Trophoblast cell (in vitro differentiated cells and primary cell): ENCODE results near the gene MYO7B. TPM values are rescaled to one million over a fixed set of nuclear protein-coding genes. Genes with fewer than 3 reads are reported as not detected.

Experiments used
- DNase-seq, 2 donors: peaks; one replicate each; pipeline ENCODE4 v3.0.0-alpha.2; 2016
- H2AFZ ChIP-seq: 2 replicates; pipeline ENCODE4 v1.6.1; 2013; ENCODE audit warnings: low read length, moderate library complexity, mild to moderate bottlenecking; ENCODE audit not compliant: insufficient read depth, poor library complexity
- H2AK5ac ChIP-seq: 2 replicates; pipeline ENCODE4 v1.6.1; 2013; ENCODE audit warnings: mild to moderate bottlenecking, low read length
- H2BK120ac ChIP-seq: 2 replicates; pipeline ENCODE4 v1.6.1; 2013; ENCODE audit warnings: low read length, mild to moderate bottlenecking, moderate library complexity; ENCODE audit not compliant: insufficient read depth, poor library complexity
- H2BK12ac ChIP-seq: 2 replicates; pipeline ENCODE4 v1.6.1; 2013; ENCODE audit warnings: mild to moderate bottlenecking, low read length, moderate library complexity
- H2BK5ac ChIP-seq: 2 replicates; pipeline ENCODE4 v1.6.1; 2013; ENCODE audit warnings: low read length, low read depth, moderate library complexity, mild to moderate bottlenecking; ENCODE audit not compliant: poor library complexity
- H3K14ac ChIP-seq: 2 replicates; pipeline ENCODE4 v1.6.1; 2013; ENCODE audit warnings: mild to moderate bottlenecking, low read length
- H3K18ac ChIP-seq: 2 replicates; pipeline ENCODE4 v1.6.1; 2013; ENCODE audit warnings: mild to moderate bottlenecking, low read length
- H3K23ac ChIP-seq: 2 replicates; pipeline ENCODE4 v1.6.1; 2013; ENCODE audit warnings: low read length
- H3K27ac ChIP-seq: 2 replicates; pipeline ENCODE4 v1.5.1; 2013; ENCODE audit warnings: low read depth, mild to moderate bottlenecking, inconsistent platforms, low read length, moderate library complexity
- H3K27me3 ChIP-seq: 2 replicates; pipeline ENCODE4 v1.6.1; 2013; ENCODE audit warnings: inconsistent platforms, mild to moderate bottlenecking, low read length, moderate library complexity; ENCODE audit not compliant: insufficient read depth
- H3K36me3 ChIP-seq, 2 experiments: 1 replicate in 1 of 2; 2 replicates in 1 of 2; pipeline ENCODE4 v1.6.1; 2013; ENCODE audit warnings: low read length in 2 of 2, mild to moderate bottlenecking in 2 of 2, moderate library complexity in 1 of 2; ENCODE audit not compliant: insufficient read depth in 2 of 2, control insufficient read depth in 1 of 2
- H3K4ac ChIP-seq: 2 replicates; pipeline ENCODE4 v1.6.1; 2013; ENCODE audit warnings: low read depth, mild to moderate bottlenecking, low read length, moderate library complexity
- H3K4me1 ChIP-seq, 2 experiments: 1 replicate in 1 of 2; 2 replicates in 1 of 2; pipeline ENCODE4 v1.6.1; 2013; ENCODE audit warnings: low read length in 2 of 2, mild to moderate bottlenecking in 2 of 2, moderate library complexity in 1 of 2; ENCODE audit not compliant: insufficient read depth in 2 of 2, control insufficient read depth in 1 of 2
- H3K4me2 ChIP-seq: 2 replicates; pipeline ENCODE4 v1.6.1; 2013; ENCODE audit warnings: inconsistent platforms, mild to moderate bottlenecking, low read length, moderate library complexity
- H3K4me3 ChIP-seq: 2 replicates; pipeline ENCODE4 v1.5.1; 2013; ENCODE audit warnings: mild to moderate bottlenecking, low read depth, low read length, inconsistent platforms
- H3K79me1 ChIP-seq: one replicate; pipeline ENCODE4 v1.6.1; 2013; ENCODE audit warnings: low read length
- H3K79me2 ChIP-seq: 2 replicates; pipeline ENCODE4 v1.6.1; 2013; ENCODE audit warnings: low read length, mild to moderate bottlenecking; ENCODE audit not compliant: control insufficient read depth, insufficient read depth, poor library complexity
- H3K9ac ChIP-seq: 2 replicates; pipeline ENCODE4 v1.6.1; 2013; ENCODE audit warnings: mild to moderate bottlenecking, low read length
- H3K9me3 ChIP-seq: 2 replicates; pipeline ENCODE4 v1.6.1; 2013; ENCODE audit warnings: low read depth, mild to moderate bottlenecking, control low read depth, inconsistent platforms, low read length; ENCODE audit not compliant: insufficient read depth
- H4K12ac ChIP-seq: 2 replicates; pipeline ENCODE4 v1.6.1; 2013; ENCODE audit warnings: low read depth, mild to moderate bottlenecking, low read length, moderate library complexity
- H4K8ac ChIP-seq: 2 replicates; pipeline ENCODE4 v1.6.1; 2013; ENCODE audit warnings: low read depth, mild to moderate bottlenecking, low read length, moderate library complexity
- H4K91ac ChIP-seq: one replicate; pipeline ENCODE4 v1.6.1; 2013; ENCODE audit warnings: low read depth, mild to moderate bottlenecking, low read length, moderate library complexity
- WGBS: extraction: QIAGEN DNeasy Blood & Tissue Kit; methylation state at CpG from one replicate; pipeline ENCODE4 v1.1.7; 2013; ENCODE audit warnings: missing lambda C conversion rate; ENCODE audit not compliant: insufficient read length, insufficient coverage; ENCODE audit errors: extremely low coverage; 5-methylcytosine and 5-hydroxymethylcytosine counted together
- polyA plus RNA-seq: library from polyadenylated mRNA; stranded (reverse); fragments of 200-250 nt; gene quantifications from 2 replicates; pipeline ENCODE4 v1.2.3, GENCODE V29; 2013

MYO7B gene
- polyA plus RNA-seq, result 0.21 and 0.35 TPM in 2 replicates

DNA sequence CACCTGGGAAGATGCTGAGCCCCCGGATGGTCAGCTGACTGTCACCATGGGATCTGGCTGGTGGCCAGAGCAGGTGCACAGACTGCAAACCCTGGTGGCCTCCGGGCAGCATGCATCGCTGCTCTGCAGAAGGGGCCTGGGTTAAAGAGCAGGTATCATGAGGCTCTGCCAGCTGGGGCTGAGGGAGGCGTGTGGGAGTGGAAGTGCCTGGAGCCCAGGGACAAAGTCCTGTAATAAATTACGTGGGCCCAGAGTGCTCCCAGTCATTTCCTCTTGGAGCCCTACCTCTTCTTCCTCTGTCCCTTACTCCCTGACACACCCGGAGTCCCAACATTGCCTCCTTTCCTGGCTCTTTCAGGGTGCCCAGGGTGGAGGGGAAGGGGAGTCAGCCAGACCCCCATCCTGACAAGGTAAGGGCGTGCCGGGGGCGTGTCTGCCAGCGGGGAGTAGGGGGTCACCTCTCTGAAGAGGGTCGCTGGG, at the start of gene MYO7B:
MYO7B (plus strand) TSS at position 262 of the 480 bp plus-strand sequence. CDS start 24,040 bp downstream, outside the sequence.
- Histone ChIP-seq H3K23ac (no peak within 1 kb of the TSS), H4K91ac (no peak within 1 kb of the TSS), H2BK12ac (no peak within 1 kb of the TSS), H2AFZ (no peak within 1 kb of the TSS), H3K9ac (no peak within 1 kb of the TSS), H3K4ac (no peak within 1 kb of the TSS), H3K14ac (no peak within 1 kb of the TSS), H3K36me3 (no peaks in the 10 kb centered on the region), H3K9me3 (peaks cover 2% of the 10 kb centered on the region), H3K27ac (no peak within 1 kb of the TSS), H3K79me2 (no peaks in the 10 kb centered on the region), H3K4me1 (peaks cover 0 to 2% of the 10 kb centered on the region in 2 experiments), H3K18ac (no peak within 1 kb of the TSS), H4K12ac (no peak within 1 kb of the TSS), H3K4me2 (no peak within 1 kb of the TSS), H2BK120ac (no peak within 1 kb of the TSS), H2BK5ac (no peak within 1 kb of the TSS), H3K27me3 (peaks cover 3% of the 10 kb centered on the region), H2AK5ac (no peak within 1 kb of the TSS), H3K79me1 (no peaks in the 10 kb centered on the region), H3K4me3 (no peak within 1 kb of the TSS), H4K8ac (no peak within 1 kb of the TSS)
- WGBS, result no CpG with 5 or more reads among the region's 11 CpGs
- DNase-seq, result no peak

- Histone ChIP-seq H3K9me3 (no peaks in the 10 kb centered on the region), H3K4me1 (no peaks in the 10 kb centered on the region), H4K8ac (no peak overlapping the region), H3K9ac (no peak overlapping the region), H3K4me2 (no peak overlapping the region), H2BK5ac (no peak overlapping the region), H3K4ac (no peak overlapping the region), H3K79me1 (no peaks in the 10 kb centered on the region), H2BK120ac (no peak overlapping the region), H3K14ac (no peak overlapping the region), H2BK12ac (no peak overlapping the region), H3K36me3 (peaks cover 30 to 59% of the 10 kb centered on the region in 2 experiments), H2AK5ac (no peak overlapping the region), H3K23ac (no peak overlapping the region), H3K27ac (no peak overlapping the region), H3K18ac (no peak overlapping the region), H3K27me3 (no peaks in the 10 kb centered on the region), H2AFZ (no peak overlapping the region), H3K79me2 (no peaks in the 10 kb centered on the region), H3K4me3 (no peak overlapping the region), H4K12ac (no peak overlapping the region), H4K91ac (no peak overlapping the region)
- DNase-seq, result no peak
- no CpG with 5 or more reads among the region's 5 CpGs for WGBS
These were observed 49.8 kb upstream of the MYO7B start for GRCh38 chr2:127485694-127486071.

DNA sequence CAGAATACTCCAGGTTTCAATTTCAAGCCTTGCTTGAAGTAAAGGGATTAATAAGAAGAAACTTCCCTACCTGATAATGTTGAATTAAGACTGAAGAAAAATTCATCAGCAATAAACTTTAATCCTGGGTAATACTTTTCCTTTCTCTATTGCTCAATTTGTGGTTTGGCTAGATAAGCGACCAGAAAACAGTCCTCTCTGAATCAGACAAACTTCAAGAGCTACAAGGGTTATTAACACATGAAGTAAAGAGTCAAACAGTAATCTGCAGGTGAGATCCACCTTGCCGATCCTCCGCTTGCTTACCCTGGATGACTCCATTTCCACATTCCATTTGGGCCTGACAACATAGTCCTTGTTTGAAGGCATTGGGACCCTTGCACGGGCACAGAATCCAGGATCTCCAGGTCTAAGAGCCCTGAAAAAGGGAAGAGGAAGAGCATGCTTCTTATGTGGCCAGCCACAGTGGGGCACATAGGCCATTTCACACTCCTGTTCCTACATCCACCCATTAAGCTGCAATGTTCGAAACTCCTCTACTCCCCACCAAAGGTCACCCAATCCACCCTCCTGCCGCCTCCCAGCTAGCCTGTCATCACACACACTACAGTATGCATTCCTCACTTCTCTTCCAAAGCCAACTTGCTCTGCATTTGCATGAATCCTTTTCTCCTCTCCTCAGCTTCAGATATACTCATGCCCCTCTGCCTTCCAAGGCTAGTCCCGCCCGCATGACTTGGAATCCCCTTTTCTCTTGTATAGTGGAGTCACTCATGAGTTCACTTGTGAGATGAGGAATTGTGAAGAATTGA, 49.0 kb upstream of the MYO7B start:
- Histone ChIP-seq H2AFZ (no peak overlapping the region), H4K12ac (no peak overlapping the region), H4K91ac (no peak overlapping the region), H3K79me2 (no peaks in the 10 kb centered on the region), H2BK5ac (no peak overlapping the region), H4K8ac (no peak overlapping the region), H3K4me1 (no peaks in the 10 kb centered on the region), H2AK5ac (no peak overlapping the region), H3K4me2 (no peak overlapping the region), H3K36me3 (peaks cover 32 to 57% of the 10 kb centered on the region in 2 experiments), H2BK12ac (no peak overlapping the region), H3K79me1 (no peaks in the 10 kb centered on the region), H3K14ac (no peak overlapping the region), H3K4ac (no peak overlapping the region), H3K23ac (no peak overlapping the region), H3K27ac (no peak overlapping the region), H3K9ac (no peak overlapping the region), H3K4me3 (no peak overlapping the region), H3K27me3 (no peaks in the 10 kb centered on the region), H3K18ac (no peak overlapping the region), H2BK120ac (no peak overlapping the region), H3K9me3 (no peaks in the 10 kb centered on the region)
- no peak for DNase-seq
- no CpG with 5 or more reads among the region's 8 CpGs for WGBS

DNA sequence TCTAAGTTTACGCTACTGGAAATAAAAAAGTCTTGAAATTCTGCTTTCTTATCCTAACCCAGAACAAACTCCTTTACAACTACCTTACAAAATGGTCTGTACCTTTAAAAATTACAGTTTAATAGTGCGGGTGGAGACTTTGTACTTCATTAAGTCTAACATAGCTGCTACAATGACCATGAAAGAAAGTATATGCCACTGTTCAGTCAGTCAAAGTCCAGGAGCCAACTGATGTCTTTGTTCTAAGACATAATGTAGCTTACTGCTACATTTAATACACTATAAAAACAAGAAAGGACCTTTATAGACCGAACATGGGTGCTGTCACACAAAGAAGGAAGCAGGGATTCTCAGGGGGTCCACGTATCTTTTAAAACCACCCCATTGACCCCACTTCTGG, 45.2 kb upstream of the MYO7B start:
- Histone ChIP-seq H3K23ac (no peak overlapping the region), H3K9me3 (no peaks in the 10 kb centered on the region), H3K27ac (no peak overlapping the region), H3K4me3 (no peak overlapping the region), H3K14ac (no peak overlapping the region), H3K4me2 (no peak overlapping the region), H2BK12ac (no peak overlapping the region), H3K18ac (no peak overlapping the region), H3K36me3 (peaks cover 25 to 56% of the 10 kb centered on the region in 2 experiments), H3K4me1 (no peaks in the 10 kb centered on the region), H3K9ac (no peak overlapping the region), H3K79me1 (no peaks in the 10 kb centered on the region), H2BK5ac (no peak overlapping the region), H2AFZ (no peak overlapping the region), H2BK120ac (no peak overlapping the region), H3K27me3 (no peaks in the 10 kb centered on the region), H4K91ac (no peak overlapping the region), H4K8ac (no peak overlapping the region), H3K4ac (no peak overlapping the region), H2AK5ac (no peak overlapping the region), H3K79me2 (no peaks in the 10 kb centered on the region), H4K12ac (no peak overlapping the region)
- DNase-seq, result no peak
- WGBS, result no CpG with 5 or more reads among the region's 4 CpGs
